DMS153 treated with DMSO at 0.1 percent for 48 hours (cell line): Measurements from ENCODE around the gene GRIA4.
A peak's percentile ranks its signal among the peaks of the same experiment; 100 is the strongest.
"Not testable (repeated sequence)": the region's sequence is repeated elsewhere in the genome, so short reads cannot be mapped to it uniquely, and the experiment has no call there.

Source experiments
- DNase-seq: peaks from one replicate; lab custom pipeline; 2025; ENCODE audit not compliant: unreplicated experiment; lab: John Stamatoyannopoulos, UW

The GRIA4 gene

DNA sequence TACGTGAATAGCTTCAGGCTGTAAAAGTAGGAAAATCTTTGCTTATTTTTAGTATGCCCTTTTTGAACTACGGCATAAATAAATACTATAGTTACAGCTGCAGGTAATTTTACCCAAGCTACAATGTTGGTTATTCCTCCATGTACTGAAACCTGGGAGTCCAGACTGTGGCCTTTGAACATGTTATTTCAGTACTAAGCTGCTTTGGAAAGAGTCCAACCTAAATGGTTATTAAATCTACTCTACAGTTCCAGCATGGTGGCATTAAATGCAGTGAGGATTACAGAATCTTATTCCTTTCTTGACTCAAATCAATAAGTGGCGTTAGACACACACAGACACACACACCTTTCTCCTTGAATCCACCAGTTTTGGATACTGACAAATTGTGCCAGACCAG lies 247.1 kb downstream of the GRIA4 start:
- no peak for DNase-seq

DNA sequence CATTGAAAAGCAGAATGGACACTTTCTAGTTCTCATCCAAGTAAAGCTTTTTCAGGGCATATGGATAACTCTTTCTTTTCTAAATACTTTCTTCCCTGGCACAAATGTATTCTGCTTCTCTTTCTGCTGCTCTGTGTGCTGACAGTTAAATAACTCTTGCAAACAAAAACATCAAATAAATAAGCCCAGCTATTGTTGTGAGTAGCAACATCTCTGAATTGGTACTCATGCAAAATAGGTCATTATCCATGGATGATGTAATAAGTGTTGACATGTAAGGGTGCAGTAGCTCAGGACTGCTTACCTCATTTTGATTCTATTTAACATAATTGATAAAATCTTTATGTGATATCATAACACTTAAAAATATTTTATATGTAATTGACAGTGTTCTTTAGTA lies 247.9 kb downstream of the GRIA4 start:
- no peak for DNase-seq

DNA sequence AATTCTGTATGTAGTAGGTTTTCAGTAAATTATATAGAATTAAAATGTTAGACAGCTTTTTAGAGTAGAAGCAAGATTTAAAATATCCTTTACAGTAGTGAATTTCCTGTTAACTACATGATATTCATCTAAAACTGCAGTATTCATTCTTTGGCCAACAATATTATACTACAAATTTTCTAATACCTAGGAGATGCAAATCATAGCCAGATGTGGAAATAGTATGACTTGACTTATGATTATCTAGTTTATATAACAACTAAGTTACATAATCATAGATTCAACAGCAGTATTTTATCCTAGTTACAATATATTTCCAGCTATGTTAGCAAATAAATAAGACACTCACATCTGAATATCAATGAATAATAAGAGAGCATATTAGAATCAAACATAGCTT lies 249.0 kb downstream of the GRIA4 start:
- DNase-seq = no peak

DNA sequence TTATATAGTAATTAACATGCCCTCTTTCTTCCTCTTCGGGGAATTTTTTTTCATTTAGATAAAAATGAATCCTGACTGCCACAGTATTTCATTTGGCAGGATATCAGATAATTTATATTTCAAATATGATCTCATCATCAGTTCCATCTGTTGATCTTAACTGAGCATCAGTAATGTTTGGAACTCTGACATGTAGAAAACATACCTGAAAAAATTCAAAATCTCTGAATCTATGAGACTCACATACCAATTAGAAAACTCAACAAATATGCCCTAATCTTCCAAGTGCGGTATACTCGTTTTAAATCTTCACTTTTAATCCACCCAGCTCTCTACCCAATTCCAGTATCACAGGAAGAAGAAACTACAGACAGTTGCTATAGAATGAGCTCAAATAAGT lies 250.2 kb downstream of the GRIA4 start:
- no peak for DNase-seq

DNA sequence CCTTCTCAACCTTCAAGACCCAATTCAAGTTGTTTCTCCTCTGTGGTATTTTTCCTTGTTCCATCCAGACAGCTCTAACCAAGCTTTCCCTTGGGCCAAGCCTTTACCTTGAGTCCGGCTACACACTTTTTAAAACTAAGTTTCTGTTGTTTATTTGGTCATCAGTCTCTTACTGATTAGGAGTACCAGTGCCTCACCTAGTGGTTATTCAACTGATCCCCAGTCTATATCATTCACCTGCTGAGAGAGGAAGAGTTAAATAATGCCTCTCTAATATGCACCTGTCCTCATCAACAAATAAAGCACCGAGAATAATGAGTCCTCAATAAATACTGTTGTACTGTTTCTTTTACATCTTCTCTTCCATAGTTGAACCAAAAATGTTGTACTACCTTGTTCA lies 251.4 kb downstream of the GRIA4 start:
- peak; percentile 18 for DNase-seq

DNA sequence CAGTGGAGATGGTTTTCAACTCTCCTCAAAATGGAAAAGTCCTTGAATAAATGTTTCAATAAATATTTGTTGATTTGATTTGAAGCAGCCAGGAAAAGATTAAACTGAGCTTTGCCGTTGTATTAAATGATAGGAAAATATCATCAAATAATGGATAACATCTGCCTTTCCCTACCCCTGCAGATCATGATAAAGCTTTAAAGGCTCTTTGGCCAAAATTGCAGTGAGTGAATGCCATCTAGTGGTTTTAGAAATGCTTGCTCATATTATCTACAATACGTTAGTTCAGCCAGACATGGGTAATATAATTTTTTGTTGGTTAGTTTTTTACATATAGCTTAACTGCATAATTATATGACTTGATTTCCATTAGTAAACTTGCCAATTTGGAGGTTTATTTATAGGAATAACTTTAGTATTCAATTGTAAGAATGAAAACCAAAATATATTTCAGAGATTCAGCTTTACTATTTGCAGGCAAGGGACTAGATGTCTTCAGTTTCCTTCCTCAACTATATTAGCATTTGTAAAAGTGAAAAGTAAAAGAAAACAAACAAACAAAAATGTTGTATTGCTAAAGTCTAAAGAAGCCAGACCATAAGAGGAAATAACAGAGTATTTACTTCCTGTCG lies 253.0 kb downstream of the GRIA4 start:
- peak; percentile 79 for DNase-seq

DNA sequence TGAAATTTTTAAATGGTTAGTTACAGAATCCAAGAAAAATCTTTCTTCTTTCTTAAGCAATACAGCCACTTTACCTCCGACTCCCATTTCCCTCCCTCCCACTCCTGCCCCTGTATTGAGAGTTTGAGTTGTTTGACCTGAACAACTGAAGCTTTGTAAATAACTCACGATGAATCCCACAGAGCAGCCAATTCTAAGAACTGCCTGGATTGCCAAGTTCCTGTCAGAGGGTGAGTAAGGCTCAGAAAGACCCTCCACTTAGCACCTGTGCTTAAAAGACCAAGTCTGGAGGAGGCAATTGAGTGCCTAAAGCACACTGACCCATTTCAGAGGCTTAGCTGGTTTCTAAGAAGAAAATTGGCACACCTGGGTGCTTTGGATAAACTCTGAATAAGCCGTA lies 253.7 kb downstream of the GRIA4 start:
- DNase-seq = no peak

DNA sequence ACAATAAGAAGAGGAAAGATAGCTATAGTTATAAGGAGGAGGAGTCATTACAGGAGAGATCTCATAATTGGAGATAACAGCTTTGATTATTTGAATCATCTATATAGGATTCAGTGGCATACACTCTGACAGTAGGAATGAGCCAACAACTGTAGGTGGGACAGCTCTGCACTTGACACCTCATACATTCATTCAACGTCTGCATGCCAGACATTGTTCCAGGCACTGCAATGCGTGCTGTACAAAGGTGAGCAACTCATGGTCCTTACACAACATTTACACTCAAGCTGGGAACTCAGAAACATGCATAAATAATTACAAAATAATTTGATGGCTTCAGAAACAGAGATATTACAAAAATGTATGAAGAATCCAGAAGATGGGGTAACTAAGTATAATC lies 257.9 kb downstream of the GRIA4 start:
- DNase-seq = no peak

DNA sequence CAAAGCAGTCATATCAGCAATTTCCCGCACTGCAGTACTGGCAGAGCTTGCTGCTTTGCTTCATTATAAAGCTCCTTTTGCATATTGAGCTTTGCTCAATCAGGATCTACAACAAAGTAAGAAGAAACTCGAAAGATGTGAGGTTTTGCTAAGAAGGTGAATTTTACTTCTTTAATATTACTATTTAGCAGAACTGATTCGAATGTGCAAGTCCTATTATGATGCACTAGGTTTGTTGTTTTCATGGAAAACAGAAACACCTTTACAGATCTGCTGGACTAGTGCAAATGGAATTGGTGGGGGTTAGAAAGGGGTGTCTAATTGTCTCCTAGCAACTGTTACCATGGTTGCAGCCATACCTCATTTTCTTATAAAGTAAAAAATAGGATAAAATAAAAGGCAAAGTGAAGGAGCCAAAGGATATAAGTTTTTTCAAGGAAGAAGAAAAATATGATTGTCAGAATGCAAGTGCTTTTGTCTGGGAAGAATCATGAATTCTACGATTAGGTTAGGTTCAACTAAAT lies 259.0 kb downstream of the GRIA4 start:
- no peak for DNase-seq

DNA sequence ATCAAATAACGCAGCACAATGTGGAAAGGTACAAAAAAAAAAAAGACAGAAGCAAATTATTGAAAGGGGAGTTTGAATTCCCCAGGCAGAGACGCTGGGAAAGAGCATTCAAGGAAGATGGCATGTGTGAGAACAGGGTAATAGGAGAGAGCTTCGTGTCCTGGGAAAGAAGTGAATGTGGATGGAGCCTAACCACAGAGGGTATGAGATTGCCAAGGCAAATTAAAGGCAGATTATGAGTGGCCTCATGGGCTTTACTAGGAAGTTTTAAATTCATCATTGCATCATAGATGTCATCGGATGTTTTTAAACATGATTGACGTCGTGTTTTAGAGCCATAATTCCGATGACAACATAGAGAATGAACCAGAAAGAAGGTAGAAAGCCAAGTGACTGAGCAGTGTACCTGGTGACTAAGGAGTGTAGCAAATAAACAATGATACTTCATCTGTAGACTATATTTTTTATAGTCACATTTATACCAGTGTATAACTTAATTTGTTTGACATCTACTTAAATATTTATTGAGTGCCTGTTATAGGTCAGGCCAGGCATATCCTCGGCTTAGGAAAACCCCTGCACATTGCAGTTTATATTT lies 260.7 kb downstream of the GRIA4 start:
- no peak for DNase-seq

DNA sequence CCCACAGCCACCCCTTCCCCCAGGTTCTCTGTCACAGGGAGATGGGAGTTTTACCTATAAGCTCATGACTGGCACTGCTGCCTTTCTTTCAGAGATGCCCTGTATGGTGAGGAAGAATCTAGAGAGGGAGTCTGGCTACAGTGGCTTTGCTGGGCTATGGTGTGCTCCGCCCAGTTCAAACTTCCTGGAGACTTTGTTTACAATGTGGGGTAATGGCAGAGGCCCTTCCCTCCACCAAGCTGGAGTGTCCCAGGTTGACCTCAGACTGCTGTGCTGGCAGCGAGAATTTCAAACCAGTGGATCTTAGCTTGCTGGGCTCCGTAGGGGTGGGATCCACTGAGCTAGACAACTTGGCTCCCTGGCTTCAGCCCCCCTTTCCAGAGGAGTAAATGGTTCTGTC lies 268.6 kb downstream of the GRIA4 start:
- no peak for DNase-seq

DNA sequence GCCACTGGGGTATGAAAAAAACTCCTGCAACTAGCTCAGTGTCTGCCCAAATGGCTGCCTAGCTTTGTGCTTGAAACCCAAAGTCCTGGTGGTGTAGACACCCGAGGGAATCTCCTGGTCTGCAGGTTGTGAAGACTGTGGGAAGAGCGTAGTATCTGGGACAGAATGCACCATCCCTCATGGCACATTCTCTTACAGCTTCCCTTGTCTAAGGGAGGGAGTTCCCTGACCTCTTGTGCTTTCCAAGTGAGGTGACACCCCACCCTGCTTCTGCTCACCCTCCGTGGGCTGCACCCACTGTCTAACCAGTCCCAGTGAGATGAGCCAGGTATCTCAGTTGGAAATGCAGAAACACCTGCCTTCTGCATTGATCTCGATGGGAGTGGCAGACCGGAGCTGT lies 269.1 kb downstream of the GRIA4 start:
- not testable (repeated sequence) for DNase-seq

DNA sequence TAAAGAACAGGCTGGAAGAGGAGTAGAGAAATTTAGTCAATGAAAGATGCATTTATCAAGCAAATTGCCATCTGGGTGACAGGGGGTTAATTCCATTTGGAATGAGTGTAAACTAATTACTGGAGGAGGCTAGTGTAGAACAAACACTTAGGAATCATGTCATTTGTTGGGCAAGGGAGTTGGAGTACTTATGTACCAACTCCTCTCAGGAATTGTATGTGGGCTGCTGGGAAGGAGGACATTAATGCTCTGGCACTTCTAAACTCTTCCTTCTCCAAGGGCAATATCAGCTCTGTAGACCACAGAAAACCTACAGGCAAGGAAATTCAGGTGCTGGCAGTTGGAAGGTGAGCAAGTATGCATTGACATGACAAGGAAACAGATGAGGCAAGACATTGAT lies 271.2 kb downstream of the GRIA4 start:
- DNase-seq = no peak

DNA sequence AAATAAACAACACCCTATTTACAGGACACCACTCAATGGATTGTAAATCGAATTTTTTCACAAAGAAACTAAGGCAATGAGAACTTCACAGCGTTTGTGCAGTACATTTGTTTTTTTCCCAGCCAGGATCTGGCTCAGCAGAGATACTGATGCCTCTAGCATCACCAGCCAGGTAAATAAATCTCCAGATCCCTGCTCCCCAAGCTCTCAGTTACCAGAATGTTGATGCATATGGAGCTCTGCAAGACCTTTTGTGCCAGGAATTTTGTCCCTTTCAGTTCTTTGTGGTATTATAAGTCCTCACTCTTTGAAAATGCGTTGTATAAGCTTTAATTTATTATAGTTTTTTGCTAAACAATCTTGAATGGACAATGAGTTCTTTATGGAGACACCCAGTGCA lies 274.6 kb downstream of the GRIA4 start:
- no peak for DNase-seq

DNA sequence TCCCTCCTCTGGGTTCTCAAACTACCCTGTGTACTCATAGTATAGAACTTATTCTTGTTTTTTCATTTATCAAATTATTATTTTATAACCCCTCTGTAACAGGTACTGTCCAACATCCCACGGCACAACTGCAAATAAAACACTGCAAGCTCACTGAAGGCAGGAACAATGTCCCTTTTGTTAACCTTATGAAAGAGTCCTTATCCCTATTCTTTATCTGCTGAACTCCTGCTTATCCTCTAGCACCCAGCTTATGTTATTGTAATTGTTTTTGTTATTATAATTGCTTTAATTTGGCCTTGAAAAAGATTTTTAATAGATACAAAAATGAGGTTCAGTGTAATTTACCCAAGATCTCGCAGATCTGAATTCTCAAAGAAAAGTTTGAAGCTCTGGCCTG lies 281.8 kb downstream of the GRIA4 start:
- DNase-seq = no peak

DNA sequence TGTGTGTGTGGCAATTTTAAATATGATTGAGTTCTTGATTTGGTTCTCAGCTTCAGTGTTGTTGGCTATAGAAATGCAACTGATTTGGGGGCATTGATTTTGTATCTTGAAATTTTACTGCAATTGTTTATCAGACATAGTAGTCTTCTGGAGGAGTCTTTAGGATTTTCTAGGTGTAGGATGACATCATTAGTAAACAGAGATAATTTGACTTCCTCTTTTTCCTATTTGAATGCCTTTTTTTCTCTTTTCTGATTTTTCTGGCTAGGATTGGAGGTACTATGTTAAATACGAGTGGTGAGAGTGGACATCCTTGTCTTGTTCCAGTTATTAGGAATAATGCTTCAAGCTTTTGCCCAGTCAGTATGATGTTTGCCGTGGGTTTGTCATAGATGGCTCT lies 287.3 kb downstream of the GRIA4 start:
- DNase-seq = no peak

DNA sequence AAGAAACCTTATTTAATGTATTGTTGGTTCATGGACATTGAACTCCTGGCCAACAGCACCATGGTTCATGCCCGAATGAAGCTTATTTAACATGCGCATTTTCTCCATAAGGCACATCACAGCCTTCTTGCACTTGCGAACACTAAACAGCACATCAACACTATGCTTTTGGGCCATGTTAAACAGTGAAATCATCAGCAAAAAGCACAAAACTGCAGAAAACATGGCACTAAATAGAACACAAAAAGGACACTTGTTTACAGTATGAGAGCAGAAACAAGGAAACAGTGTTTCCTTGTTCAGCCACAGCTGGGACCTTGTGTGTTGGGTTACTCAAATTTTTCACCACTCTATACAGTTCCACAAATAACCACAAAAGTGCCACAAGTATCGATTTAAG lies 289.9 kb downstream of the GRIA4 start:
- DNase-seq = no peak

DNA sequence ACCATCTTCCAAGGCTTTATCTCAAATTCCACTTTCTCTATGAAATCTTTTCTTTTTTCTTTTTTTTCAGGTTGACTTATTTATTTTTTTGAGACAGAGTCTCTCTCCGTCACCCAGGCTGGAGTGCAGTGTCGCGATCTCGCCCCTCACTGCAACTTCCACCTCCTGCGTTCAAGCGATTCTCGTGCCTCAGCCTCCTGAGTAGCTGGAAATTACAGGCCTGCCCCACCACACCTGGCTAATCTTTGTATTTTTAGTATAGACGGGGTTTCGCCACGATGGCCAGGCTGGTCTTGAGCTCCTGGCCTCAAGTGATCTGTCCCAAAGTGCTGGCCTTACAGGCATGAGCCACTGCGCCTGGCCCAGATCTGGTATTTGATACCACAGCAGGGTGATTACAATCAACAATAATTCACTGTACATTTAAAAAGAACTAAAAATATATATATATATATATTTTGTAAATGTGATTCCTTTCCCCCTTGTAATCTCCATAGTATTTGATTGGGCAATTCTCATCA lies 290.7 kb downstream of the GRIA4 start:
- no peak for DNase-seq

DNA sequence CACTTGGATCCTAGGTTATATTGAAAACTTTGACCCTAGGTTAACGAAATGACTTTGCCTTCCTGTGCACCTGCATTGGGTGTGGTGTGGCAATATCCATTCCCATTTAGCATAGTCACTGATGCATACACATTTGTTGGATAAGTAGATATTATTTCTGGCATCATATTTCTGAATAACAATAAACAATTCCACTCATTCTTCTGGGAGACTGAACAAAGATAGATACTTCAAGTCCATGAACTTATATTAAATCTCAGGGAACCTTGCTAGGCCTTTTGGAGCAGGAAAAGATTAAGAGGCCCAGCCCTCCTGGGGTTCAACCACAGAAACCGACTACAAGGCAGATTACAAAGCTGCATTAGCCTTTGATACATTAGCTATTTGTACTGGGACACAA lies 293.2 kb downstream of the GRIA4 start:
- no peak for DNase-seq

DNA sequence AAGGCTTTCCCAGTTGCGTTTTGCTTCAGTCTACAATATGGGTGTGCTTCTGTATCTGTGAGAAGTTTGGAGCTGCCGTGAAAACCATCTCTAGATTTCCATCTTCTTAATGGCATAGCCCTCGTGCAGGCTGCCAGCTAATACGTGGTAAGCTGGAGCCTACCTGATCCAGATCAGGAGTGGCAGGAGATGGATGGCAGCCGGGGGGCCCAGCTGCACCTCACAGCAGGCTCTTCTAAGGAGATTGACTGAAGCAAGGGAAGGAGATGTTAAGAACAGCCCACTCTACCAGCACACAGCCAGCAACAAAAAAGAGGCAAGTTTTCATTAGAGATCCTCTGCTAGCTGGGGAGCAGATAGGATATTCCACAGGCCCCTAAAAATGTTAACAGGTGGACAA lies 296.6 kb downstream of the GRIA4 start:
- no peak for DNase-seq

DNA sequence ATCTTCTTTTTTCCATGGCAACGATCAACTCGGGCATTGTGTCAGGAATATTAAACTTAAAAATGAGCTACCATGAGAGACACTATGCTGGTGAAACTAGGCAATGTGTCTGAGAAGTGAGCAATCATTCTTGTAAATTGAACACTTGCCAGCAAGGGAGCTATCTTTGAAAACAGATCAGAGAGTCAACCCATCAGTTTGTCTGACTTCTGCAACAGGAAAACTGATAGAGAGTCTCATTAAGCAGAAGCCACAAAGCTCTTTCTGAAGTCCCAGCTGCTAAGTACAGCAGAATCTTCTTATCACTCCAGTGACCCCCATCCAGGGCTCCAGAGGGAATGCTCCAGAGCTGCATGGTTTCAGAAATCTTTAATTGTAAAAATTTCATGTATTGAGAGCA lies 297.4 kb downstream of the GRIA4 start:
- no peak for DNase-seq

DNA sequence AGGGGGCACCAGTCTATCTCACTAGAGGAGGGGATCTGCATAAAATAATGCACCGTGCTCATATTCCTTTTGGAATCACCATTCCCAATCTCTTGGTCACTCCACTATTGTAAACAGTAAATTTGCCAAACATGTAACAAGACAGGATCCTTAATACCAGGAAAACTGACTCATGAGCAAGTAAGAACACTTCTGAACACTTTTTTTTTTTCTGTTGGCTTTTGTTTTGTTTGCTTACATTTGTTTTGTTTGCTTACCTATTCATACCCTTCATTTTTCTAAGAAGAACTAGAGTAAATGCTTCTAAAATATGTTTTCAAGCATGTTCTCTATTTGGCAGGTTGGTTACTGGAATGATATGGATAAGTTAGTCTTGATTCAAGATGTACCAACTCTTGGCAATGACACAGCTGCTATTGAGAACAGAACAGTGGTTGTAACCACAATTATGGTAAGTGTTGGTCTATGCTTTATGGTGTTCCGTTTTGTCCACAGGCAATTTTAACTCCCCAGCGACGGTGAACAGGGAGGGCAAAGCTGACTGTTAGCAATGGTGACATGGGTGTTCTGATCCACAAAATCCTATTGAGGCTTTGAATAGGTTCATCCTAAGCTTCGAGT lies 300.3 kb downstream of the GRIA4 start:
- peak; percentile 17 for DNase-seq
